HL-60/S4 (cell line): ENCODE results near the gene RAD23A.

Experiments used
- in situ Hi-C: fragments of 300-500 bp; cut with MboI; formaldehyde crosslinking; loops from 2 replicates; pipeline ENCODE4 v1.14.3; 2022; ENCODE audit warnings: low sequenced_read_pairs

Gene RAD23A

DNA sequence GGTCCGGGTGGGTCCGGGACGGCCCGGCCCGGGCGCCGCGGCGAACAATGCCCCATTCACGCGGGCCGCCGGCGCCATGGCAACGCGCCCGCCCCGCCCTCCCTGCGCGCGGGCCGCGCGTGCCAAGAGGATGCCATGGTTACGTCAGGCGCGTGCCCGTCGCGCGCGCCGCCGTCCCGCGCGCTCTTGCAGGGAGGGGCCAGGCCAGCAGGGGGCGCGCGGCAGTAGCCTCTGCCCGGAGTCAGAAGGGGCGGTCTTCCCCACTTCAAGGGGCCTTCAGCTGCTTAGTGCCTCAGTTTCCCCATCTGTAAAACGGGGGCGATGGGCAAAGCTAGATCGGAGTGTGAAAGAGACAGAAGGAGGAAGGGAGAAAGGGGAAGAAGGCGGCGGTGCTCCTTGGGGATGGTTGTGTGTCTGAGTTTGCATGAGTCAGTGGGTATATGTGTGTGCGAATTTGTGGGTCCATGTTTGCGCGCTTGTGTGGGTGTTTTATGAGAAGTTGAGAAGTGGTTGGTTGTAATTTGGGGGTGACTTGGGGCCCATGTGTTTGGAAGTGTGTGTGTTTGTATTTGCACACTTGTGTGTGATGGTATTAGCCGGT lies 38.0 kb downstream of the RAD23A start:
- in situ Hi-C loops = no loop called here

DNA sequence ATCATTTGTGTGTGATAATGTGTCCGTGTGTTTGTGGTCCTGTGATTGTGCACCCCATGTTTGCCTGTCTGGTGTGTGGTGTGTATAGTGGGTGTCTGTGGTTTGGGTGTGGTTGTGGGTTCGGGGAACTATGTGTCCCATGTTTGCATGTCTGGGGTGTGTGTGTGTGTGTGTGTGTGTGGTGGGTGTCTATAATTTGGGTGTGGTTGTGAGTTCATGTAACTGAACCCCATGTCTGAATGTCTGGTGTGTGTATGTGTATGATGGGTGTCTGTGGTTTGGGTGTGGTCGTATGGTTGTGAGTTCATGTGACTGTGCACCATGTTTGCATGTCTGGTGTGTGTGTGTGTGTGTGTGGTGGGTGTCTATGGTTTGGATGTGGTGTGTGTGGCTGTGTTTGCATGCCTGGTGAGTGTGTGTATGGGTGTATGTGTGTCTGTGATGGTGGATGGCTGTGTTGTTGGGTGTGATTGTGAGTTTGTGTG lies 38.5 kb downstream of the RAD23A start:
- in situ Hi-C loops = no loop called here

DNA sequence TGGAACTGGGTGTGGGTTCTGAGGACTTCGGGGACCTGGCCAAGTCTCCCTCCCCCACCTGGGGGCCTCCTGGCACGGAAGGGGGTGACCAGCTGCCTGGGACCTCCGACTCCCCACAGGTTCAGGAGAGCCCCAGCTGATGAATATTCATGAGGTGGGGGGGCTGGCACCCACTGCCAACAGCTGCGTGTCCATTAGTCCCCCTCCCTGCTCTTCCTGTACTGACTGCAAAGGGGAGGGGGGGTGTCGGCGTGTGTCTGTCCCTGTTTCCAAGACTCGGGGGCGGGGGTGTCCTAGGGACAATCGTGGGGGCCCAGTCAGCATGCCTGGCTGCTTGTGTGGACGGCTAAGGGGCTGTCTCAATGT lies 39.0 kb downstream of the RAD23A start:
- in situ Hi-C loops = no loop called here

- in situ Hi-C loops = no loop called here
Observed at GRCh38 chr19:12985049-12985776, 39.6 kb downstream of the RAD23A start.

- in situ Hi-C loops = no loop called here
Observed at GRCh38 chr19:12986726-12987125, 41.1 kb downstream of the RAD23A start.

DNA sequence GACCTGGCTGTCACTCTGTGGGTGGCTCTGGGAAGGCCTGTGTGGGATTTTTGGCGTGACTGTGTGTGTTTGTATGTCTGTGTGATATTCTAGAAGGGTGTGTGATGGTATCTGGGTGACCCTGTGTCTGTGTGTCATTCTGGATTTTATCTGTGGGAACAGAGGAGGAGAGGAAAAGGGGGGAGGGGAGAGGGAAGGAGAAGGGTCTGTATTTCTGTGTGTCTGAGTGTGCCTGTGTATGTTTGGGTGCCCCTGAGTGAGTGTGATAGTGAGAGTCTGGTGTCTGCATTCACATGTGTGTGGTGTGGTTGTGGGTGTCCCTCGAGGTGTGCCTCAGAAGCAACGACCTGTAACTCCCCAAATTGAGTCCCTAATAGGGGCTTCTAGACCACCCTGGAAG lies 41.5 kb downstream of the RAD23A start:
- in situ Hi-C loops = no loop called here

GRCh38 chr19:12987781-12988180 lies 42.1 kb downstream of the RAD23A start:
- in situ Hi-C loops = no loop called here

DNA sequence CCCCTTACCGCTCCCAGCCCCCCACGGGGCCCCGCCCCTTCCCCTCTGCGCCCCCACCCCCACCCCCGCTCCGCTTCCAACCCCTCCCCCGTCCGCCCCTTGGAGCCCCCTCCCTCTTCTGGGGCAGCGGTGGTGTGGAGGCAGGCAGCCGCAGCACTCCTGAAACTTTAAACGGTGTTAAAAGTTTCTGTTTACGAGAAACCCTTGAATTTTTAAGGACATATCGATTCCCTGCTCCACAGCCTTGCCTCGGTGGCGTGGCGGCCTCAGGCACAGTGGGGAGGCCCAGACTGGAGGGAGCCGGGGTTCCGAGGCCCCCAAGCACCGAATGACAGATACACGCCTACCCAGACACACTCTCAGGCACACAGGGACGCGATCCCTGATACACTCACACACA lies 44.8 kb downstream of the RAD23A start:
- in situ Hi-C loops = no loop called here

GRCh38 chr19:12990853-12991252 lies 45.2 kb downstream of the RAD23A start:
- in situ Hi-C loops = no loop called here

GRCh38 chr19:12991296-12991695 lies 45.6 kb downstream of the RAD23A start:
- in situ Hi-C loops = no loop called here

- in situ Hi-C loops = no loop called here
Observed at GRCh38 chr19:12992729-12993128, 47.1 kb downstream of the RAD23A start.

DNA sequence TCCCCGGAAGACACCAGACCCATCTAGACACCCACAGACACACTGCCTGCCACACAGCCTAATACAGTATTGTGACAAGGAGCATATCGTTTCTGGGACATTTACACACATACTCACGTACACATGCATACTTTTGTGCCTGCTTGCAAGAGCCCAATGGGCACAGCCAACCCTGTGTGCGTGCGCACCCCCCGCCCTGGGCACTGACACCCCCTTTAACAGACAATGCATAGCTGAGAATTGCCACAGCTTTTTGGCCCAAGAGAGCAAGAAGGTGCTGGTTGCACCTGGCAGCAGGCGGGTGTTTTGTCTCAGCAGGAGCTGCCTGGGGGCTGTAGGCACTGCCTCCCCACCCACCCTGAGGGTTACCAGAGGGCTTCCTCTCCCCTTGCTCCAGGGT lies 47.9 kb downstream of the RAD23A start:
- in situ Hi-C loops = no loop called here

GRCh38 chr19:12994701-12995595 lies 49.3 kb downstream of the RAD23A start, which contains the start of gene NFIX:
Gene NFIX, plus strand, starts transcription at chr19:12995475. Its CDS starts 363 bp downstream, at chr19:12995838.
- in situ Hi-C loops = no loop called here

GRCh38 chr19:12995596-12996405 lies 50.1 kb downstream of the RAD23A start:
- in situ Hi-C loops = no loop called here

- in situ Hi-C loops = no loop called here
Observed at GRCh38 chr19:12996406-12997094, 50.9 kb downstream of the RAD23A start.

GRCh38 chr19:12997179-12997966 lies 51.7 kb downstream of the RAD23A start:
- in situ Hi-C loops = no loop called here

DNA sequence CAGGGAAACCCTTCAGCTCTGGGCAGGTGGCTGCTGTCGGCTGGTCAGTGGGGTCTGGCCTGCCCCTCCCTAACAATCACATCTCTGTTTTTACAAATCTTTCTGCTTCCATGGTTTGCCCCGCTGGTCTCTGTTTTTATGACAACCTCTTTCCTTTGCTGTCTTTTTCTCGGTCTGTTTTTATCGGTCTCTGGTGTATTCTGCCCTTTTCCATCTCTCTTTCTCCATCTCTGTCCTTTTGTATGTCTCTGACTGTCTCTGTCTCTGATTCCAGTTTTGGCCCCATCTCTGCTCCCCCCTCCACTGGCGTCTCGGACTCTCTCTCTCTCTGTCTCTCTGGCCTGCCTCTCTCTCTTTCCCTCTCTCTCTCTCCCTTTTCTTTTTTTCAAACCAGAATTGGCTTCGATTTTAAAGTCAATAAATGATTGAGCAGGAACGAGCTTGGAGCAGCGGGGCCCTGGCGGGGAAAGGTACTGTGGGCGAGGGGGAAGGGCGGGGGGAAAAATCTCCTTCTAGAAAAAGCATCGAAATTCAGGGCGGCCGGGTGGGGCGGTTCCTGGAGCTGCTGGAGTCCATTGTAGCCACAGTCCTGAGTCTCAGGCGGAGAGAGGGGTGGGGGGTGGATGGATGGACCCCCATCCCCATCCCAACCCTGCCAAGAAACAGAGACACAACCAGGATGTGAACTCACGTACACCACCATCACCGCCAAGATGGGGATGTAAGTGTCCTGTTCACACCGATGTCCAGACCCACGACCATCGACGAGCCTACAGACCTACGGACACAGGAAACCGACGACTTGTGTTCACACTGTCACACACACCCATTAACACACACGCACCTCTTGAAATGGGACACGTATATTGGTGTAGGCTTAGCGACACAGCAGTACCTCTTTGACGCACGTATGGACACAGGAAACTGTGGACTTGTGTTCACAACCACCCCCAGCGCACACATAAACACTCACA lies 52.6 kb downstream of the RAD23A start:
- in situ Hi-C loops = no loop called here

- in situ Hi-C loops = no loop called here
Observed at GRCh38 chr19:13001166-13001501, 55.5 kb downstream of the RAD23A start.
